NCI-H1417 treated with DMSO at 0.1 percent for 48 hours (cell line): ENCODE measurements around the gene LRRC36.

Experiments
- DNase-seq: peaks from one replicate; lab custom pipeline; 2025; lab: John Stamatoyannopoulos, UW

The LRRC36 gene

DNA sequence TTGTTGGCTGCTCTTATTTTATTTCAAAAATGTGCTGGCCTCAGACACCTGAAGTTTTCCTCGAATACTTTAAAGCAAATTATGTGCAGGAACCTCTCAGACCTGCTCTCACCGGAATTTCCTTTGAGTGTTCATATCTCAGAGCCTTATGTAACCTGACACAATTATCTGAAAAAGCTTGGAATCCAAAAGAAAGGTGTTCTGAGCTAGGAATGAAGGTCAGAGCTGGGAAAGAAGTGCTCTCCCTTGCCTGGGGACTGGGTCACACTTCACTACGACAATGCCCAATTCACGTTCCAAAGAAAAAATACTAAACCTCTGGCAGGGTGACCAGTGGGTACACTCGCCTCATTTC, 97.6 kb downstream of the LRRC36 start:
- no peak for DNase-seq

DNA sequence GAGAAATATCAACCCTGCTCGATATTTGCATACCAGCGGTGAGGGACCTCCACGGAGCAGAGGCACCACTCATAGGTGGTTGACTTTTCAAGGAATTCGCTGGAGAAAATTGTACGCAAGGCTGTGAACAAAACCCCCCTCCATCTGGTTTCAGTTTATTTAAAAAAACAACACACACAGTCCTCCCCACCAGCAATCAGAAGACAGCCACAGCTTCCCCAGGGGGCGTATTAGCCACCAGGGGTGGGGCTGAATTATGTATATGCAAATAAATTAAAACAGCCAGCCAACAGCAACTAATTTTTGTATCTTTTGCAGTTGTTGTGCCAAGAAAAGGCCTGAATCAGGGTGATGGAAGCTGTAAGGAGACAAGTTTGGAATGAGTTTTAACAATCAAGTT, 98.4 kb downstream of the LRRC36 start:
- DNase-seq: no peak

DNA sequence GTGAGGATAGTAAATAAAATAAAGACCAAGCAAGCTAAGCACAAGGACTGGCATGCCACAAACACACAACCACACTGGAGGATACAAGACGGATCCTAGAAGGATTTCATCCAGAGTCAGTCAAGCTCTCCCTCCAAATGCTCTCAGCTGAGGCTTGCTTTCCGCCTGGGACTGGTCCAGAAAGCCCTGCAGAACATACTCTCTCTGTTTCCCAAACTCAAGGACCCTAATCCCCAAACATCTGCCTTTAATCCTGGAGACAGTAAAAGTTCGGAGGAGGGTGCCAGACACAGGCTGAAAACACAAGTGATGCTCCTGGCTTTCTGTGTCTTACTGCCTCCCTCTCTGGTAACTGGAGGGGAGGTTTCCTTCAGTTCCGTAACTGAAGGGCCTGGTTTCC, 99.0 kb downstream of the LRRC36 start:
- DNase-seq: no peak

DNA sequence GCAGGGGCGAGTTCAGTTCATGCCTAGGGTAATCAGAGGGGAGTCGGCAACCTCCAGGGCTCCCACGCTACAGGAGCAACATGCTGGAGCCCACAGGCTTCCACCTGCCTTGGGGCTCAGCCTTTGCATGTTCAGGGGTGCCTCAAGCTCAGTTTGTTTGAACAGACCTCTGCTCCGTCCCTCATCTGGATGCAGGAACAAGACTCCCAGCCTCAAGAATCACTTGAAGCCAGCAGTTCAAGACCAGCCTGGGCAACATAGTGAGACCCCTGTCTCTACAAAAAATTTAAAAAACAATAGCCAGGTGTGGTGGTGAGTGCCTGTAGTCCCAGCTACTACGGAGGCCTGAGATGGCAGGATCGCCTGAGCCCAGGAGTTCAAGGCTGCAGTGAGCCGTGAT, 99.4 kb downstream of the LRRC36 start:
- no peak for DNase-seq

DNA sequence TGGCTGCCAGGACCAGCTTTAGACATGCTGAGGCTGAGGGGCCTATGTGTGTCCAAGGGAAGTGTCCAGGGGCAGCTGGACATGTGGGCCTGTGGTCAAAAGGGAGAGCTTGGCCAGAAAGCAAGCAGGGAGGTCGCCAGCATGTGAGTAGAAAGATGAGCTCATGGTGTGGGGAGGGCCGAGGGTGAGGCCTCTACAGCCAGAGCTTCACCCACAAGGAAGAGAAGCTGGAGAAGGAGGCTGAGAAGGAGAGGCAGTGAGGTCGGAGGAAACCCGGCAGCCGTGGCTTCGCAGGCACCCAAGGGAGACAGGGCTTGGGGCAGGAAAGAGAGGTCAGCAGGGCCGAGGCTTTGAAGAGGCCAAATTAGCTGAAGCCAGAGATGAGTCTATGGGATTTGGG, 100.3 kb downstream of the LRRC36 start:
- no peak for DNase-seq

DNA sequence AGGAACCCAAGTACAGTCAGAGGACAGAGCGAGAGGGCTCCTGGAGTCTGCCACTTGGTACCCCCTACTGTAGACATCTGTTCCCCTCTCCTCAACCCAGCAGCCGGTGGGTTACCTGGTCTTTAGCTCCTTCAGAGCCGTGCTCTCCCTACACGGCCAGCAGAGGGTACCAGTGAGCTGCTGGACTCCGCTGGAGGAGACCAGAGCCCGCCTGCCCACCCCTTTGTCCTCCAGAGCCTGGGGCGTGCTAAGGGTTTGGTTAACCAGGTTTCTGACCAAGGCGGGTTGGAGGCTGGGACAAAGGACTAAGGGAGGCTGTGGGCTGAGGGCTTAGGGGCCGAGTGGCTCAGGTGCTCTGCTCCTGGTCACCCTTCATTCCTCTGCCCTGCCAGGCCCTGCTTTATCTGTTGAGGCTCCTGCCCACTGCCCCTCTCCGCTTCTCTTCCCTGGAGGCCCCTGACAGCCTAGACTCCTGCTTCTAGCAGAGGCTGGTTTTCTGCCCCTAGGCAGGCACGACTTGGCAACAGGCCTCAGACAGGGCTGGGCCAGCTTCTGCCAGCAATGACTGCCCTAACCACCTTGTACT, 101.6 kb downstream of the LRRC36 start:
- DNase-seq: no peak

DNA sequence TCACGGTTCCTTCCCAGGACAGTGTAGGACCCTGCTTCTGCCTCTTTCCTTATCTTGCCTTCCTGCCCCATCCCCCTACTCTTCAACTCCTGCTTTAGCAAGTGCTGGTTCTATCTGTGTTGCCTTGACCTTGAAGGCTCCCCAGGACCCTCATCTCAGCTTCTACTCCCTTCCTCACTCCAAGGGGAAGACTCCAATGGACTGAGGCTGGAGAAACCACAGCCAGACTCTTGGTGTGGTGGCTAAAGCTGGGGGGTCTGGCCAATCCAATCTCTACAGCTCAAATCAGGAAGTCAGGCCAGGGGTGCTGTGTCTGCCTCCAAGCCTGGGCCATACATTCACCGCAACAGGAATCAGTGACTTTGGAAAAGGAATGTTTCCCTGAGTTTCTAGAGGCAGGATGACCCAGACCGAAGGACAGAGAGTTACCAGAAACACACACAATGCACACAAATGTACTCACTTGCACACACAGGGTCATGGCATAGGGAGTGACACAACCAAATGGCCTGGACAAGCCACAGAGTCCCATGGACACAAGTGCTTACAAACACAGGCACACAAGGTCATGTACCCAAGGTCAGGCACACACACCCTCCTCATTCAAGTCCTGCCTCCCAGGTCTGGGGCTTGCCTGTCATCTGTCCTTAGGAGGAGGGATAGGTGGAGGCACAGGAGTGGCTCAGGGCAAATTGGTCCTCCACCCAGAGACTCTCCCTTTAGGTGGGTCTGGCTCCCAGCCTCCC, 102.6 kb downstream of the LRRC36 start:
- no peak for DNase-seq

DNA sequence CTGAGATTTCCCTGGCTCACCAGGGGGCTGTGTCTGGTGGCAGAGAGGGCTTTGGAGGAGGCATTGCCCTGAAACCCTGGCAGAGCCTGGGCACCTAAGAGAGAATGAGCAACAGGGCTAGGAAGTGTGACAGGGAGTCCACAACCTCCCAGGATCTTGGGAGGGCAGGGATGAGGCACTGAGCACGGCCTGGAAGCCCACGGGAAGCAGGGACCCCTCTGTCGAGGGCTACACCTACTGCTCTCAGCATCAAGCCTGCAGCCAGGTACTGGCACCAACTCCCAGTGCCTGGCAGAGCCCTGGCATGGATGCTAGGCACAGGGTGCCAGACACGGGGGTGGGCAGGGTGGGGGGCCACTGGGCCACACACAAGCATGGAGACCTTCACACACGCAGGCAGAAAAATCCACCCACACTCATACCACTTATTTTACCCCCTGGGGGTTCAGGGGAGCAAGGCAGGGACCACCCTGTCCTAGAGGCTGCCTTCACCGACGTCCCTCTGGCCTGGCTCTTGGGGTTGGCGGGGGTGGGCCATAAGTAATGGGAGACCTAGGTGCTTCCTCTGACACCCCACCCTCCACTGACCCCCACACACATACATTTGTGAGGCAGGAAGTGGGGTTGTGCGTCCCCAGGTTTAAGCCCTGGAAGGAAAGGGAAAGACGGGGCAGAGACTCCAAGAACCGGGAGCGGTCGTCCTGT, 103.3 kb downstream of the LRRC36 start:
- DNase-seq: no peak

DNA sequence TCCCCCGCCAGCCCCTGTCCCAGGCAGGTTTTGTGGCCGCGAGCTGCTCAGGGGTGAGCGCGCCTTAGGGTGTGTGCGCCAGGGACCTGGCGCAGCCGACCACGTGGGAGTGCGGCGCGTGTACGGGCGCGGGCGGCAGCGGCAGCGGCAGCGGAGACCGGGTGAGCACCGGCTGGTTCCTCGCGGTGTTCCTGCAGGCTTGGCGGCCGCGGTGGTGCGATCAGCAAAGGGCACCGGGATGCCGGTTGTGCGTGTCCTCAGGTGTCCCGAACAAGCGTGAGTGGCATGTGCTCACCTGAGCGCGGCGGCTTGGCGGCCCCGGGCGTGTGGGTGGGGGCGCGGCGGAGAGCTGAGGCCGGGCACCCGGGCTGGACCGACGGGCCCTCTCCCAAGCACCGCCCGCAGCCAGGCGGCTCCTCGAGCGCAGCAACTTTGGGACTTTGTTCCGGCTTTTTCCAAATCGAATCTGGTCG, 103.9 kb downstream of the LRRC36 start:
- no peak for DNase-seq

DNA sequence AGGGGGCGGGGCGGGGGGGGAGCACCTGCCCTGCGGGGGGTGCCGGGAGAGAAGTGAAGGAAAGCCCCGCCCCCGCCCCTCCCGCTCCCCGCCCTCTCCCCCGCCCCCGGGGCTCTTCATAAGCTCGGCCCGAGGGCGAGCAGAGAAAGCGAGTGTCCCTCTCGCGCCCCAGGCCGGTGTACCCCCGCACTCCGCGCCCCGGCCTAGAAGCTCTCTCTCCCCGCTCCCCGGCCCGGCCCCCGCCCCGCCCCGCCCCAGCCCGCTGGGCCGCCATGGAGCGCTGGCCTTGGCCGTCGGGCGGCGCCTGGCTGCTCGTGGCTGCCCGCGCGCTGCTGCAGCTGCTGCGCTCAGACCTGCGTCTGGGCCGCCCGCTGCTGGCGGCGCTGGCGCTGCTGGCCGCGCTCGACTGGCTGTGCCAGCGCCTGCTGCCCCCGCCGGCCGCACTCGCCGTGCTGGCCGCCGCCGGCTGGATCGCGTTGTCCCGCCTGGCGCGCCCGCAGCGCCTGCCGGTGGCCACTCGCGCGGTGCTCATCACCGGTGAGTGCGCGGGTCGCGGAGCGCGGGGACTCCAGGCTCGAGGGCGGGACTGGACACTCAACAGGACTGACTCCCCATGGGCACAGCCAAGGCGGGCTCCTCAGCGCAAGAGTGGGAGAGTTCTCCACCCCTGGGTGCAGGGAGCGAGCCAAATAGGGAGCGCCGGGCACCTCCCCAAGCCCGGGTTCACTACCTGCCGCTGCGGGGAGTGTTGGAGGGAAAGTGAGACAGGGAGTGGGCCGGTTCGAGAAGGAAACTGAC, 104.6 kb downstream of the LRRC36 start, which contains the start of gene HSD11B2:
Gene HSD11B2 (plus strand): TSS at position 145 of the 798 bp plus-strand sequence. CDS start 128 bp downstream, at position 273.
- DNase-seq: no peak

DNA sequence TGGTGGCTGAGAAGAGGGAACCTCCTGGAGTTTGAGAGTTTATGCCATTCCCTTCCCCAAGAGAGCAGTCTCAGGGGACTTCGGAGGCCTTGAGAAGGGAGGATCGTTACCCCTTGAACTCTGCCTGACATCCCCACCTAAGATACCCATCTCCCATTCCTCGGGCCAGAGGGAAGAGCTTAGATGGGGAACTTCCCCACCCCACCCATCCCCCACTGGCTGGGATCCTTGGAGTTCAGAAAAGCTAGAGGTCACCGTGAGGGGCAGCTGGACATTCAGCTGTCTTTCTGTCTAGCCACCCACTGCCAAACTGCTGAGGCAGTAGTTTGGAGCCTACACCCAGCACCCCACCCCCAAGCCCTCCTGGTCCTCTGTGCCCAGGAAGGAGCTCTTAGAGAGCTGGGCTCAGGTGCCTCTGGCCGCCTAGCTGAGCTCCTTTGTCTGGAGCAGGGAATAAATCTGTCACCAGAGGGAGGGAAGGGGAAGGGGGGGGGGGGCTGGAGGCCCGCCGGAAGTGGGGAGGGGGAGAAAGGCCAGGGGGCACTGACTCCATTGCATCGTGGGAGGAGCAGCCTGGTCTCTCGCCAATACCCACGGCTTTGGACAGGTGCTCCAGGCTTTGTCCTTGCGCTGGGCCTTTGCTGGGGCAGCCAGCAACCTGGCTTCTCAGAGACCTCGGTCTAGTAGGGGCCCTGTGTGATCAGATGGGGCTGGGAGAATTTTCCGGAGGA, 105.3 kb downstream of the LRRC36 start:
- no peak for DNase-seq

DNA sequence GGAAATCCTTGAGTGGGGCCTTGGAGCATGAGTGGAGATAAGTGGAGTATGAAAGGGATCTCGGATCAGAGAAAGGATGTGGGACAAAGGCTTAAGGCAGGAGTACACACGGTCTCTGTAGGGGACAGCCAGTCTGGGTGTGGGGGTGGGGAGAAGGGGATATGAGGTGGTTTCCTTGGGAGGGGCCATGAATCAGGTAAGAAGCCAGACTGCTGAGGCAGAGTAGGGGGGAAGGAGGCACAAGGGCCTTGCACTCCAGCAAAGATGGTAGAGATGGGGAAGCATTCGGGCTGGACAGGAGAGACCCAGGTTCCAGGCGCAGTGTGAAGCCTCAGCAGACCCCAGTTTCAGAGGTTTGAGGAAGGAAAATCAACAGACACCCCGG, 105.9 kb downstream of the LRRC36 start:
- no peak for DNase-seq

DNA sequence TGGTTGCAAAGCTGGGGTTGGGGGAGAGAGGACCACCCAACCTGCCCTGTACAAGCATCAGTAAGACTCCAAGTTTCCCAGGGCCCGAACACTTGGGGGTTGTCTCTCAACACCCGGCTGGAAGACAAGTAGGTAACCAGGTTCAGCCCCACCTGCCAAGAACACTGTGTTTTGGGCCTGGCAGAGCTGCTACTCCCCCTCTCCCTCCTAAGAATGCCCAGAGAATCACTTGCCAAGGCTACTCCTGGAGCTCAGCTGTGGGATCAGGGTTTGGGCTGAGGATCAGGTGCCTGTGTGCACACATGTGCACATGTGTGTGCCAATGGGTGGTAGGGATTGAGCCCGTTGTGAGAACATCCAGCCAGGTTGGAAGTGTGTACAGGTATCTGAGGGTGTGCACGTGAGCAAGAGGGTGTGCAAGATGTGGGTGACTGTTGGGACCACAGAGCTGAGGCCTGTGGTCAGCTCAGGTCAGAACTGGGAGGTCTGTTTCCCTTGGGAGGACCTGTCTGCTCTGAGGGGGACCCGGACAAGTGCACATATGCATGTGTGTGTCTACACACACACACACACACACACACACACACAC, 106.6 kb downstream of the LRRC36 start:
- no peak for DNase-seq
